ENCODE measurements around the gene TRIM74.
"Not testable (repeated sequence)": the region's sequence is repeated elsewhere in the genome, so short reads cannot be mapped to it uniquely, and the experiment has no call there.

TRIM74 gene

GRCh38 chr7:72968980-72969516, at the start of gene TRIM74:
TRIM74 (minus strand) TSS chr7:72969466; CDS start chr7:72966157, 3,309 bp downstream.
- not testable (repeated sequence) for DNase-seq (ENCODE audit: low spot score)

GRCh38 chr7:73006491-73006890, 37.2 kb upstream of the TRIM74 start:
- DNase-seq (ENCODE audit: low spot score) = not testable (repeated sequence)

- not testable (repeated sequence) for DNase-seq (ENCODE audit: low spot score)
These were observed 36.6 kb upstream of the TRIM74 start for GRCh38 chr7:73005693-73006447.

- not testable (repeated sequence) for DNase-seq (ENCODE audit: low spot score)
These were observed 36.1 kb upstream of the TRIM74 start for GRCh38 chr7:73005356-73005692.

- not testable (repeated sequence) for DNase-seq (ENCODE audit: low spot score)
These were observed 28.7 kb upstream of the TRIM74 start for GRCh38 chr7:72997887-72998468.

- not testable (repeated sequence) for DNase-seq (ENCODE audit: low spot score)
These were observed 28.2 kb upstream of the TRIM74 start for GRCh38 chr7:72997447-72997846.

- DNase-seq (ENCODE audit: low spot score) = not testable (repeated sequence)
These were observed 26.2 kb upstream of the TRIM74 start for GRCh38 chr7:72995484-72995883.

GRCh38 chr7:72990146-72990913, 21.1 kb upstream of the TRIM74 start:
- DNase-seq (ENCODE audit: low spot score) = not testable (repeated sequence)

GRCh38 chr7:72982084-72982483, 12.8 kb upstream of the TRIM74 start:
- DNase-seq (ENCODE audit: low spot score) = not testable (repeated sequence)

- DNase-seq (ENCODE audit: low spot score) = not testable (repeated sequence)
These were observed 11.1 kb upstream of the TRIM74 start for GRCh38 chr7:72980382-72980781.

GRCh38 chr7:72976434-72976833, 7.2 kb upstream of the TRIM74 start:
- DNase-seq (ENCODE audit: low spot score) = not testable (repeated sequence)

GRCh38 chr7:72975656-72976286, 6.5 kb upstream of the TRIM74 start:
- DNase-seq (ENCODE audit: low spot score) = not testable (repeated sequence)

GRCh38 chr7:72974781-72975180, 5.5 kb upstream of the TRIM74 start:
- DNase-seq (ENCODE audit: low spot score) = not testable (repeated sequence)

- not testable (repeated sequence) for DNase-seq (ENCODE audit: low spot score)
These were observed 2.2 kb upstream of the TRIM74 start for GRCh38 chr7:72971505-72971904.

GRCh38 chr7:72969688-72970087, 422 bp upstream of the TRIM74 start:
- not testable (repeated sequence) for DNase-seq (ENCODE audit: low spot score)

GRCh38 chr7:72966892-72967291, 2.4 kb downstream of the TRIM74 start:
- not testable (repeated sequence) for DNase-seq (ENCODE audit: low spot score)

- not testable (repeated sequence) for DNase-seq (ENCODE audit: low spot score)
These were observed 3.9 kb downstream of the TRIM74 start for GRCh38 chr7:72965186-72965975.

- DNase-seq (ENCODE audit: low spot score) = not testable (repeated sequence)
These were observed 6.2 kb downstream of the TRIM74 start for GRCh38 chr7:72963056-72963455.

- DNase-seq (ENCODE audit: low spot score) = not testable (repeated sequence)
These were observed 8.0 kb downstream of the TRIM74 start for GRCh38 chr7:72961346-72961650.

- DNase-seq (ENCODE audit: low spot score) = not testable (repeated sequence)
These were observed 8.5 kb downstream of the TRIM74 start for GRCh38 chr7:72960626-72961345.

- DNase-seq (ENCODE audit: low spot score) = not testable (repeated sequence)
These were observed 9.2 kb downstream of the TRIM74 start for GRCh38 chr7:72960029-72960428.

All from cerebellar cortex (tissue), 1 donor.